DOHH2 (cell line): ENCODE results near the gene OTOF.

Experiments used
- H3F3A ChIP-seq: fragments of 200-600 bp; sonication (generic), shearing (Covaris generic); 2 replicates; pipeline ENCODE4 v1.6.0; 2016; ENCODE audit warnings: antibody characterized with exemption, mild to moderate bottlenecking; ENCODE audit not compliant: control insufficient read depth, insufficient read depth
- H3K27ac ChIP-seq: fragments of 200-600 bp; sonication (generic); 2 replicates; pipeline ENCODE4 v1.5.1; 2014; ENCODE audit warnings: low read depth, mild to moderate bottlenecking, low read length, moderate library complexity
- H3K27me3 ChIP-seq: fragments of 200-600 bp; sonication (generic); 2 replicates; pipeline ENCODE4 v1.6.1; 2014; ENCODE audit warnings: mild to moderate bottlenecking, low read length, mixed read lengths; ENCODE audit not compliant: control insufficient read depth
- H3K36me3 ChIP-seq: fragments of 200-600 bp; sonication (generic); 2 replicates; pipeline ENCODE4 v1.6.1; 2014; ENCODE audit warnings: mild to moderate bottlenecking, low read length, moderate library complexity, mixed read lengths; ENCODE audit not compliant: control insufficient read depth
- H3K4me1 ChIP-seq: fragments of 200-600 bp; sonication (generic); 2 replicates; pipeline ENCODE4 v1.6.1; 2014; ENCODE audit warnings: mild to moderate bottlenecking, low read length, mixed read lengths; ENCODE audit not compliant: control insufficient read depth
- H3K4me2 ChIP-seq: fragments of 200-600 bp; sonication (generic); 2 replicates; pipeline ENCODE4 v1.6.0; 2014; ENCODE audit warnings: mild to moderate bottlenecking, low read length, moderate library complexity
- H3K4me3 ChIP-seq: fragments of 200-600 bp; sonication (generic); 2 replicates; pipeline ENCODE4 v1.5.1; 2014; ENCODE audit warnings: mild to moderate bottlenecking, low read length, mixed read lengths
- H3K79me2 ChIP-seq: fragments of 200-600 bp; sonication (generic); 2 replicates; pipeline ENCODE4 v1.6.1; 2014; ENCODE audit warnings: mild to moderate bottlenecking, low read length, mixed read lengths; ENCODE audit not compliant: control insufficient read depth
- H3K9me2 ChIP-seq: fragments of 200-600 bp; sonication (generic); replicated peaks from 2 replicates; pipeline ENCODE4 v1.6.1; 2014; ENCODE audit warnings: mild to moderate bottlenecking, low read length, mixed read lengths; ENCODE audit not compliant: control insufficient read depth
- H3K9me3 ChIP-seq: fragments of 200-600 bp; sonication (generic); 2 replicates; pipeline ENCODE4 v1.6.1; 2014; ENCODE audit warnings: antibody characterized with exemption, low read length, mixed read lengths; ENCODE audit not compliant: control insufficient read depth, insufficient read depth
- H4K20me1 ChIP-seq: fragments of 200-600 bp; sonication (generic); 2 replicates; pipeline ENCODE4 v1.6.0; 2014; ENCODE audit warnings: low read depth, mild to moderate bottlenecking, antibody characterized with exemption, low read length, moderate library complexity; ENCODE audit not compliant: control insufficient read depth, insufficient read depth
- CTCF ChIP-seq: fragments of 200-600 bp; sonication (generic); IDR thresholded peaks from one replicate; pipeline ENCODE4 v1.5.1; 2014; ENCODE audit warnings: antibody characterized with exemption, mild to moderate bottlenecking, low read depth, low read length; ENCODE audit not compliant: poor library complexity, severe bottlenecking
- EZH2phosphoT487 ChIP-seq: fragments of 200-600 bp; sonication (generic); IDR thresholded peaks from 2 replicates; pipeline ENCODE4 v1.6.1; 2017; ENCODE audit warnings: borderline replicate concordance, mild to moderate bottlenecking, antibody characterized with exemption, low read length, moderate library complexity, mixed read lengths

Gene OTOF

GRCh38 chr2:26521054-26521912, 43.4 kb upstream of the OTOF start:
- H3K9me3 ChIP-seq, result no peaks in the 10 kb centered on the region
- peak; percentile 50 for TF ChIP-seq CTCF
- TF ChIP-seq EZH2phosphoT487, result no peak
- no peaks in the 10 kb centered on the region for H3K79me2 ChIP-seq
- no peak overlapping the region for H3K4me2 ChIP-seq
- H3K36me3 ChIP-seq, result no peaks in the 10 kb centered on the region
- no peak overlapping the region for H3K4me3 ChIP-seq
- no peaks in the 10 kb centered on the region for H3K4me1 ChIP-seq
- H3K27me3 ChIP-seq, result peaks cover 8% of the 10 kb centered on the region; the same call in 1 of the 2 replicates
- H3K9me2 ChIP-seq, result no peaks in the 10 kb centered on the region
- H3K27ac ChIP-seq, result no peak overlapping the region
- H4K20me1 ChIP-seq, result no peaks in the 10 kb centered on the region
- no peaks in the 10 kb centered on the region for H3F3A ChIP-seq

DNA sequence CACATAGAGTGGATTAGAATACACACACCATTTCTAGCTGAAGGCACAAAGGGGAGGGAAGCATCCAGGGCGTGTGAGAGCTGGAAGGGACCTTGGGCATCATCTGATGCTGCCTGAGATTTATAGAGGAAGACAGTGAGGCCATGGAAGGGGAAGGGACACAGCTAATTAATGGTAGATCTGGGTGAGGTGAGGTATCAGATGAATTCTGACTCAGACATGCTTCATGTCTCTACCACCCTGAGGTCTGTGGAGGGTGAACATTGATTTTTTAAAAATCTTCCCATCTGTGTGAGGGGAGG, 42.2 kb upstream of the OTOF start:
- no peak for TF ChIP-seq CTCF
- TF ChIP-seq EZH2phosphoT487, result no peak
- Histone ChIP-seq H3K4me2 (no peak overlapping the region), H3K9me3 (no peaks in the 10 kb centered on the region), H3K79me2 (no peaks in the 10 kb centered on the region), H3K4me3 (no peak overlapping the region), H4K20me1 (no peaks in the 10 kb centered on the region), H3K36me3 (no peaks in the 10 kb centered on the region), H3K9me2 (no peaks in the 10 kb centered on the region), H3K27ac (no peak overlapping the region), H3K27me3 (peaks cover 8% of the 10 kb centered on the region; the same call in 1 of the 2 replicates), H3F3A (no peaks in the 10 kb centered on the region), H3K4me1 (no peaks in the 10 kb centered on the region)

- Histone ChIP-seq H3F3A (no peaks in the 10 kb centered on the region), H3K79me2 (no peaks in the 10 kb centered on the region), H3K27ac (no peak overlapping the region), H3K4me2 (no peak overlapping the region), H3K27me3 (peaks cover 8% of the 10 kb centered on the region; the same call in 1 of the 2 replicates), H3K36me3 (no peaks in the 10 kb centered on the region), H3K9me3 (no peaks in the 10 kb centered on the region), H4K20me1 (no peaks in the 10 kb centered on the region), H3K4me1 (no peaks in the 10 kb centered on the region), H3K4me3 (no peak overlapping the region), H3K9me2 (no peaks in the 10 kb centered on the region)
- TF ChIP-seq CTCF (no peak), EZH2phosphoT487 (no peak)
Measured at GRCh38 chr2:26519396-26520147, 41.6 kb upstream of the OTOF start.
